Neuronal stem cell (in vitro differentiated cells): ENCODE data around the gene PIP5K1A.

Source experiments
- DNase-seq: peaks from one replicate; pipeline ENCODE4 v3.0.0-alpha.2; 2013; ENCODE audit warnings: low spot score
- H2AFZ ChIP-seq: one replicate; pipeline ENCODE4 v1.6.1; 2013; ENCODE audit warnings: mild to moderate bottlenecking, low read length, inconsistent platforms
- H2AK5ac ChIP-seq: 2 replicates; pipeline ENCODE4 v1.6.1; 2013; ENCODE audit warnings: low read depth, mild to moderate bottlenecking, inconsistent platforms, low read length, moderate library complexity, mixed read lengths
- H2BK120ac ChIP-seq: 2 replicates; pipeline ENCODE4 v1.6.1; 2013; ENCODE audit warnings: low read depth, mild to moderate bottlenecking, inconsistent platforms, low read length, moderate library complexity, mixed read lengths
- H2BK12ac ChIP-seq: one replicate; pipeline ENCODE4 v1.6.1; 2013; ENCODE audit warnings: low read length, inconsistent platforms
- H2BK15ac ChIP-seq: 2 replicates; pipeline ENCODE4 v1.6.1; 2013; ENCODE audit warnings: mild to moderate bottlenecking, low read length, inconsistent platforms, mixed read lengths
- H2BK5ac ChIP-seq: one replicate; pipeline ENCODE4 v1.6.1; 2013; ENCODE audit warnings: inconsistent platforms, mild to moderate bottlenecking, low read length, moderate library complexity
- H3K14ac ChIP-seq: one replicate; pipeline ENCODE4 v1.6.1; 2013; ENCODE audit warnings: low read length, inconsistent platforms
- H3K18ac ChIP-seq: 2 replicates; pipeline ENCODE4 v1.6.1; 2013; ENCODE audit warnings: low read length, inconsistent platforms
- H3K23ac ChIP-seq: 2 replicates; pipeline ENCODE4 v1.6.1; 2013; ENCODE audit warnings: low read depth, mild to moderate bottlenecking, mixed read lengths, low read length, inconsistent platforms; ENCODE audit not compliant: poor library complexity
- H3K27ac ChIP-seq: replicated peaks from 3 replicates; pipeline ENCODE4 v1.5.1; 2013; ENCODE audit warnings: low read length, inconsistent platforms
- H3K27me3 ChIP-seq, 3 experiments: 2 replicates each; pipeline ENCODE4 v1.6.1; 2013; ENCODE audit warnings: low read length in 3 of 3, mild to moderate bottlenecking in 2 of 3, inconsistent platforms in 1 of 3, low read depth in 1 of 3, mixed read lengths in 1 of 3, moderate library complexity in 1 of 3; ENCODE audit not compliant: control insufficient read depth in 3 of 3, insufficient read depth in 3 of 3
- H3K36me3 ChIP-seq, 2 donors: replicated peaks in 1 of 2; 2 replicates each; pipeline ENCODE4 v1.6.1; 2013; ENCODE audit warnings: low read length in 2 of 2; ENCODE audit not compliant: control insufficient read depth in 2 of 2, insufficient read depth in 2 of 2
- H3K4ac ChIP-seq: 2 replicates; pipeline ENCODE4 v1.6.1; 2013; ENCODE audit warnings: inconsistent platforms, mild to moderate bottlenecking, low read length, moderate library complexity
- H3K4me1 ChIP-seq, 2 donors: 1 replicate in 1 of 2; 2 replicates in 1 of 2; pipeline ENCODE4 v1.6.1; 2013; ENCODE audit warnings: low read length in 2 of 2, low read depth in 1 of 2; ENCODE audit not compliant: control insufficient read depth in 2 of 2, insufficient read depth in 1 of 2
- H3K4me2 ChIP-seq: one replicate; pipeline ENCODE4 v1.6.1; 2013; ENCODE audit warnings: mild to moderate bottlenecking, low read length, inconsistent platforms; ENCODE audit not compliant: insufficient read depth, poor library complexity, severe bottlenecking
- H3K4me3 ChIP-seq, 2 donors: 2 replicates each; pipeline ENCODE4 v1.5.1; 2013; ENCODE audit warnings: low read length in 2 of 2, mild to moderate bottlenecking in 2 of 2, inconsistent platforms in 1 of 2, moderate library complexity in 1 of 2
- H3K79me1 ChIP-seq: one replicate; pipeline ENCODE4 v1.6.1; 2013; ENCODE audit warnings: low read depth, mild to moderate bottlenecking, inconsistent platforms, low read length, moderate library complexity
- H3K9ac ChIP-seq: one replicate; pipeline ENCODE4 v1.6.1; 2013; ENCODE audit warnings: mild to moderate bottlenecking, low read depth, low read length, inconsistent platforms; ENCODE audit not compliant: poor library complexity
- H3K9me3 ChIP-seq, 2 donors: replicated peaks in 1 of 2; 2 replicates each; pipeline versions ENCODE3 to v1.6.1; 2013; ENCODE audit warnings: low read length in 2 of 2, mild to moderate bottlenecking in 2 of 2, inconsistent platforms in 1 of 2, low read depth in 1 of 2, mixed read lengths in 1 of 2, moderate library complexity in 1 of 2; ENCODE audit not compliant: control insufficient read depth in 2 of 2, insufficient read depth in 1 of 2
- H4K8ac ChIP-seq: one replicate; pipeline ENCODE4 v1.6.1; 2013; ENCODE audit warnings: low read depth, mild to moderate bottlenecking, inconsistent platforms, low read length, moderate library complexity
- H4K91ac ChIP-seq: one replicate; pipeline ENCODE4 v1.6.1; 2013; ENCODE audit warnings: low read length, low read depth, mild to moderate bottlenecking, inconsistent platforms; ENCODE audit not compliant: poor library complexity
- WGBS, 2 donors: extraction: QIAGEN DNeasy Blood & Tissue Kit; methylation state at CpG; one replicate each; pipeline ENCODE4 v1.1.7; 2013; ENCODE audit warnings: missing lambda C conversion rate in 2 of 2, mixed read lengths in 1 of 2; ENCODE audit not compliant: insufficient read length in 2 of 2, insufficient replicate concordance in 1 of 2; ENCODE audit errors: extremely low coverage in 2 of 2; 5-methylcytosine and 5-hydroxymethylcytosine counted together

Gene PIP5K1A

DNA sequence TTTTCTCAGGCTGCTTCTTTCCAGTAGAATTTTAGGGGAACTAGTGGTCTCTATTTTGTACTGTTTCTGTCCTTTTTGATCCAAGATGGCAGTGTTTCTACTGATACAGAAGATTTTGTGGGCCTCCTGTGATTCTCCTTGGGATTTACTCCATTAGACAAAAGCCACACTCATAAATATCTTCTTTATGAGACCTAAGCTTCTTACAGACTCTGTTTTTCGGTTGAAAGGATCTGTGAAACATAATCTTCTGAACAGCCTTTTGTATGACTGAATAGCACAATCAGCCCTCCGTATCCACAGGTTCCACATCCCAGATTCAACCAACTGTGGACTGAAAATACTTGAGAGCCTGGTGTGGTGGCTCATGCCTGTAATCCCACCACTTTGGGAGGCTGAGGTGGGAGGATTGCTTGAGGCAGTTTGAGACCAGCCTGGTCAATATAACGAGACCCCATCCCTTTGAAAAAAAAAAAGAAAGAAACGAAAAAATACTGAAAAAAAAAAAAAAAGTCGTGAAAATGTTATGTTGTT lies 45.4 kb downstream of the PIP5K1A start:
- peaks cover 49 to 100% of the 10 kb centered on the region in 2 donors for H3K36me3 ChIP-seq
- H4K91ac ChIP-seq, result no peak overlapping the region
- WGBS, 2 donors, result no CpG with 5 or more reads among the region's 5 CpGs
- H3K4me1 ChIP-seq, result no peaks in the 10 kb centered on the region
- H2BK120ac ChIP-seq, result no peak overlapping the region
- no peak overlapping the region for H3K14ac ChIP-seq
- H2AFZ ChIP-seq, result no peak overlapping the region
- no peak overlapping the region for H3K18ac ChIP-seq
- H3K9ac ChIP-seq, result no peak overlapping the region
- no peak overlapping the region for H2BK12ac ChIP-seq
- no peaks in the 10 kb centered on the region for H3K9me3 ChIP-seq
- H3K4me3 ChIP-seq, result no peak overlapping the region
- H2AK5ac ChIP-seq, result no peak overlapping the region
- no peak for DNase-seq
- no peak overlapping the region for H3K4me2 ChIP-seq
- H4K8ac ChIP-seq, result no peak overlapping the region
- H3K27me3 ChIP-seq, result no peaks in the 10 kb centered on the region
- no peak overlapping the region for H3K23ac ChIP-seq
- no peak overlapping the region for H3K27ac ChIP-seq
- H2BK15ac ChIP-seq, result no peak overlapping the region
- no peak overlapping the region for H3K4ac ChIP-seq
- H3K79me1 ChIP-seq, result no peaks in the 10 kb centered on the region
- no peak overlapping the region for H2BK5ac ChIP-seq

DNA sequence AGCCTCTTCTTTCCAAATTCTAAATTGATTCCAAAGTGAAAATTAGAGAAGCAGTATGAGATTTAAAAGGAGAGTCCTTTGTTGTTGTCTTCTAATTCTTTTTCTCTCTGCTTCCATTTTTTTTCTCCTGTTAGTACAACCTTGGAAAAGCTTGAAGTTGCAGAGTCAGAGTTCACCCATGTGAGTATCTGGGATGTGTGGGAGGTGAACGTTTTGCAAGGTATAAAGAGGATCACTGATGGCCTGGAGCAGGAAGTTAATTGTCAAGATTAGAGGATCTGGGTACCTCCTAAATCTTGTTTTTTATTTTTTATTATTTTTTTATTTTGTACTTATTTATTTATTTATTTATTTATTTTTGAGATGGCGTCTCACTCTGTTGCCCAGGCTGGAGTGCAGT lies 48.4 kb downstream of the PIP5K1A start:
- Histone ChIP-seq H3K4me1 (no peaks in the 10 kb centered on the region), H3K79me1 (no peaks in the 10 kb centered on the region), H4K91ac (no peak overlapping the region), H3K4ac (no peak overlapping the region), H3K36me3 (peaks cover 41 to 92% of the 10 kb centered on the region in 2 donors), H3K18ac (no peak overlapping the region), H3K23ac (no peak overlapping the region), H2BK5ac (no peak overlapping the region), H3K27ac (no peak overlapping the region), H4K8ac (no peak overlapping the region), H3K9ac (no peak overlapping the region), H3K27me3 (no peaks in the 10 kb centered on the region), H2BK12ac (no peak overlapping the region), H3K4me2 (no peak overlapping the region), H2BK120ac (no peak overlapping the region), H3K4me3 (no peak overlapping the region), H2AK5ac (no peak overlapping the region), H2AFZ (no peak overlapping the region), H3K14ac (no peak overlapping the region), H3K9me3 (no peaks in the 10 kb centered on the region), H2BK15ac (no peak overlapping the region)
- DNase-seq, result no peak
- no CpG with 5 or more reads among the region's 2 CpGs for WGBS, 2 donors

DNA sequence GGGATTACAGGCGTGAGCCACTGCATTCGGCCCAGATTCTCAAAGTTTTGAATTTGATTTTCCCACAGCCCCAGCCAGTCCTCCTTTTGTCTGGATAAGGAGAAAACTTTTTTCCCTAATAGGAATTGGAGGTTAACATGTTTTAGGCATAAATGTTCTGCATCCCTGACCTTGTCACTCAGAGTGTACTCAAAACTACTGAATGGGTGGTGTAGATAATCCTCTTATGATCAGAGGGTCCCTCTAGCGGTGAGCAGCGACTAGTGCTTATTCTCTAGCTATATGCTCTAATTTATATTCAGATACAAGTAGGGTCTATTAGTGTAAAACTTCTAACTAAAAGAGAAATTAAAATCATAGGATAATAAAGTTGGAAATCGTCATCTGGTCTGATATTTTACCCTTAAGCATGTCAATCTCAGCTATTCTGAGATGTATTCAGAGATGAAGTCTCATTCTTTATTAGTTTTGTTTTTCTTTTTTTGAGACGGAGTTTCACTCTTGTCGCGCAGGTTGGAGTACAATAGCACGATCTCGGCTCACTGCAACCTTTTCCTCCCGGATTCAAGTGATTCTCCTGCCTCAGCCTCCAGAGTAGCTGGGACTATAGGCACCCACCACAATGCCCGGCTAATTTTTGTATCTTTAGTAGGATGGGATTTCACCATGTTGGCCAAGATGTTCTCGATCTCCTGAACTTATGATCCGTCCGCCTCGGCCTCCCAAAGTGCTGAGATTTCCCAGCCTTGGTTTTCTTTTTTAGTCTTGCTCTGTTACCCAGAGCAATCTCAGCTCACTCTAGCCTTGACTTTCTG lies 53.5 kb downstream of the PIP5K1A start:
- Histone ChIP-seq H3K4me1 (peaks cover 0 to 2% of the 10 kb centered on the region in 2 donors), H3K9ac (no peak overlapping the region), H2BK120ac (no peak overlapping the region), H3K36me3 (peaks cover 10 to 41% of the 10 kb centered on the region in 2 donors), H4K8ac (no peak overlapping the region), H3K4me2 (no peak overlapping the region), H2AK5ac (no peak overlapping the region), H2BK5ac (no peak overlapping the region), H3K14ac (no peak overlapping the region), H3K4me3 (no peak overlapping the region), H3K79me1 (peaks cover 2% of the 10 kb centered on the region), H3K27ac (no peak overlapping the region), H3K9me3 (no peaks in the 10 kb centered on the region), H2BK15ac (no peak overlapping the region), H3K18ac (no peak overlapping the region), H3K23ac (no peak overlapping the region), H2BK12ac (no peak overlapping the region), H3K27me3 (no peaks in the 10 kb centered on the region), H2AFZ (no peak overlapping the region), H3K4ac (no peak overlapping the region), H4K91ac (no peak overlapping the region)
- DNase-seq, result peak; percentile 31
- no CpG with 5 or more reads among the region's 16 CpGs for WGBS, 2 donors
